A549 (cell line): ENCODE results near the gene NTRK2.

Experiments
- CTCF ChIP-seq: fragments of >200 bp; sonication (Bioruptor Twin); formaldehyde crosslinking; IDR thresholded peaks from 3 replicates; pipeline ENCODE4 v1.5.1; 2016
- JUNB ChIP-seq: fragments of >200 bp; sonication (Bioruptor Twin); formaldehyde crosslinking; IDR thresholded peaks from 2 replicates; pipeline ENCODE4 v1.6.1; 2016
- POLR2A ChIP-seq: IDR thresholded peaks from 2 replicates; pipeline ENCODE4 v1.6.1; 2012; ENCODE audit warnings: mild to moderate bottlenecking, low read length

- TF ChIP-seq CTCF (no peak), POLR2A (no peak), JUNB (no peak)
Measured at GRCh38 chr9:84949258-84949657, 279.7 kb downstream of the NTRK2 start.
